A673 (cell line): ENCODE results near the gene SMARCA4. TPM values are rescaled to one million over a fixed set of nuclear protein-coding genes. Genes with fewer than 3 reads are reported as not detected.

Experiments
- BruUV-seq: library from RNA; stranded (reverse); fragments of 400-500 nt; replicated peaks from 2 replicates; lab custom pipeline; 2021; lab: Mats Ljungman, UMichigan
- CTCF ChIA-PET: fragments of 300-600 bp; sonication (Branson Sonifier 250); formaldehyde crosslinking; loops from one replicate; lab custom pipeline; 2022; ENCODE audit warnings: antibody characterized with exemption; lab: Charles Lee
- POLR2A ChIA-PET: fragments of 300-600 bp; sonication (Branson Sonifier 250); formaldehyde crosslinking; loops from one replicate; lab custom pipeline; 2022; ENCODE audit warnings: antibody characterized with exemption; ENCODE audit not compliant: low non-redundant PET; lab: Charles Lee
- DNase-seq: peaks from one replicate; pipeline ENCODE4 v3.0.0-alpha.2; 2015; ENCODE audit warnings: low spot score
- H3K27ac ChIP-seq: fragments of 200-600 bp; sonication (generic); 2 replicates; pipeline ENCODE4 v1.5.1; 2016; ENCODE audit warnings: mixed run types, low read depth, mild to moderate bottlenecking, mixed read lengths, antibody characterized with exemption, low read length; ENCODE audit not compliant: poor library complexity, severe bottlenecking
- H3K27me3 ChIP-seq: fragments of 200-600 bp; sonication (generic); replicated peaks from 2 replicates; pipeline ENCODE4 v1.6.1; 2017; ENCODE audit warnings: mixed run types, low read depth, mild to moderate bottlenecking, mixed read lengths, antibody characterized with exemption, low read length; ENCODE audit not compliant: insufficient read depth, poor library complexity
- H3K36me3 ChIP-seq: fragments of 200-600 bp; sonication (generic); 2 replicates; pipeline ENCODE4 v1.6.1; 2016; ENCODE audit warnings: mixed run types, mild to moderate bottlenecking, mixed read lengths, antibody characterized with exemption, low read length; ENCODE audit not compliant: insufficient read depth, poor library complexity, severe bottlenecking
- H3K4me1 ChIP-seq: fragments of 200-600 bp; sonication (generic); 2 replicates; pipeline ENCODE4 v1.6.1; 2017; ENCODE audit warnings: mixed run types, mild to moderate bottlenecking, mixed read lengths, antibody characterized with exemption, low read length; ENCODE audit not compliant: insufficient read depth, poor library complexity, severe bottlenecking
- H3K4me3 ChIP-seq: fragments of 200-600 bp; sonication (generic); 2 replicates; pipeline ENCODE4 v1.5.1; 2016; ENCODE audit warnings: low read depth, mixed run types, mild to moderate bottlenecking, mixed read lengths, low read length; ENCODE audit not compliant: poor library complexity, severe bottlenecking
- H3K9me3 ChIP-seq: fragments of 200-600 bp; sonication (generic); 2 replicates; pipeline ENCODE4 v1.6.1; 2016; ENCODE audit warnings: mixed run types, low read depth, mild to moderate bottlenecking, mixed read lengths, antibody characterized with exemption, low read length; ENCODE audit not compliant: poor library complexity, severe bottlenecking
- EZH2 ChIP-seq: fragments of 200-600 bp; sonication (generic); IDR thresholded peaks from 2 replicates; pipeline ENCODE4 v1.6.1; 2017; ENCODE audit warnings: borderline replicate concordance, low read depth, mild to moderate bottlenecking, mixed read lengths, antibody characterized with exemption, low read length; ENCODE audit not compliant: poor library complexity, severe bottlenecking
- intact Hi-C: fragments of 100-400 bp; cut with micrococcal nuclease; formaldehyde crosslinking; loops from one replicate; pipeline ENCODE4 v1.10.0; 2022; ENCODE audit not compliant: unreplicated experiment
- total RNA-seq: library from RNA; stranded (reverse); gene quantifications from 2 replicates; pipeline ENCODE4 v1.2.3, GENCODE V29; 2021
- TF ChIP-seq, protein P1 (sequence below): fragments of 300-800, 200-600 bp; sonication (generic); conservative IDR thresholded peaks from 2 replicates; pipeline ENCODE4 v1.5.1; 2017; ENCODE audit warnings: low read depth, mild to moderate bottlenecking, antibody characterized with exemption, low read length, moderate library complexity, mixed read lengths

SMARCA4 gene
- total RNA-seq, 1 experiment from 2014 or later: 307 TPM

DNA sequence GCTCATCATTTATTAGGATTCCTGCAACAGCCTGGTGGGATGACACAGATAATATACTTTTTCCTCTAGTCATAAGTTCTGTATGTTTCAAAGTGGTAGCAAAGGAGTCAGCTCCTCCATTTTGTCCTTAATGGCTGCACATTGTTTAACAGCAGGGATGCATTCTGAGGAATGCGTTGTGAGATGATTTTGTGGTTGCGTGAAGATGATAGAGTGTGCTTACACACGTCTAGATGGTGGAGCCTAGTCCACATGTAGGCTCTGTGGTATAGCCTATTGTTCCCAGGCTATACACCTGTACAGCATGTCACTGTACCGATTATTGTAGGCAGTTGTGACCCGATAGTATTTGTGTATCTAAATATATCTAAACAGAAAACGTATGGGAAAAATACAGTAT, 4.6 kb downstream of the SMARCA4 start:
- ChIA-PET CTCF (no interaction called here), POLR2A (no interaction called here)
- BruUV-seq: no TSS peak
- H3K4me1 ChIP-seq: peaks cover 3% of the 10 kb centered on the region
- no peak overlapping the region for H3K27ac ChIP-seq
- H3K9me3 ChIP-seq: no peaks in the 10 kb centered on the region
- H3K27me3 ChIP-seq: no peaks in the 10 kb centered on the region
- intact Hi-C loops: no loop called here
- no peak for DNase-seq
- no peak overlapping the region for H3K4me3 ChIP-seq
- H3K36me3 ChIP-seq: peaks cover 6% of the 10 kb centered on the region
- TF ChIP-seq, protein P1, sequence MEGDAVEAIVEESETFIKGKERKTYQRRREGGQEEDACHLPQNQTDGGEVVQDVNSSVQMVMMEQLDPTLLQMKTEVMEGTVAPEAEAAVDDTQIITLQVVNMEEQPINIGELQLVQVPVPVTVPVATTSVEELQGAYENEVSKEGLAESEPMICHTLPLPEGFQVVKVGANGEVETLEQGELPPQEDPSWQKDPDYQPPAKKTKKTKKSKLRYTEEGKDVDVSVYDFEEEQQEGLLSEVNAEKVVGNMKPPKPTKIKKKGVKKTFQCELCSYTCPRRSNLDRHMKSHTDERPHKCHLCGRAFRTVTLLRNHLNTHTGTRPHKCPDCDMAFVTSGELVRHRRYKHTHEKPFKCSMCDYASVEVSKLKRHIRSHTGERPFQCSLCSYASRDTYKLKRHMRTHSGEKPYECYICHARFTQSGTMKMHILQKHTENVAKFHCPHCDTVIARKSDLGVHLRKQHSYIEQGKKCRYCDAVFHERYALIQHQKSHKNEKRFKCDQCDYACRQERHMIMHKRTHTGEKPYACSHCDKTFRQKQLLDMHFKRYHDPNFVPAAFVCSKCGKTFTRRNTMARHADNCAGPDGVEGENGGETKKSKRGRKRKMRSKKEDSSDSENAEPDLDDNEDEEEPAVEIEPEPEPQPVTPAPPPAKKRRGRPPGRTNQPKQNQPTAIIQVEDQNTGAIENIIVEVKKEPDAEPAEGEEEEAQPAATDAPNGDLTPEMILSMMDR: no peak
- TF ChIP-seq EZH2: no peak

DNA sequence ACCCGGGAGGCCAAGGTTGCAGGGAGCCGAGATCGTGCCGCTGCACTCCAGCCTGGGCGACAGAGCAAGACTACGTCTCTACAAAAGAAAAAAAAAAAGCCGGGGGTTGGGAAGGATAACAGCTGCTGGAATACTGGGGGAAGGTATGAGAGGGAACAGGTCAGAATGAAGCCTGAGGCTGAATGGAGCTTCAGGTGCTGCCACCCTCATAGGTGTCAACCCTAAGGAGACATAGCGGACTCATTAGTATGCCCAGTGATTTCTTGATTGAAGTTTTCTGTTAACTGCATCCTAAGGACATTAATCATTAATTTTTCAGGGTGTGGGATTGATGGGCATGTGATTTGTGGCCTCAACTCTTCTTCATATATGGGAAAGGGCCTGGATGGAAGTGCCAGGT, 6.0 kb downstream of the SMARCA4 start:
- TF ChIP-seq, protein P1: no peak
- no peak for TF ChIP-seq EZH2
- peaks cover 6% of the 10 kb centered on the region for H3K36me3 ChIP-seq
- POLR2A ChIA-PET: no interaction called here
- CTCF ChIA-PET: no interaction called here
- BruUV-seq: no TSS peak
- no peaks in the 10 kb centered on the region for H3K27me3 ChIP-seq
- no peaks in the 10 kb centered on the region for H3K9me3 ChIP-seq
- H3K4me1 ChIP-seq: peaks cover 3% of the 10 kb centered on the region
- no peak overlapping the region for H3K4me3 ChIP-seq
- H3K27ac ChIP-seq: no peak overlapping the region
- no peak for DNase-seq
- intact Hi-C loops: no loop called here

DNA sequence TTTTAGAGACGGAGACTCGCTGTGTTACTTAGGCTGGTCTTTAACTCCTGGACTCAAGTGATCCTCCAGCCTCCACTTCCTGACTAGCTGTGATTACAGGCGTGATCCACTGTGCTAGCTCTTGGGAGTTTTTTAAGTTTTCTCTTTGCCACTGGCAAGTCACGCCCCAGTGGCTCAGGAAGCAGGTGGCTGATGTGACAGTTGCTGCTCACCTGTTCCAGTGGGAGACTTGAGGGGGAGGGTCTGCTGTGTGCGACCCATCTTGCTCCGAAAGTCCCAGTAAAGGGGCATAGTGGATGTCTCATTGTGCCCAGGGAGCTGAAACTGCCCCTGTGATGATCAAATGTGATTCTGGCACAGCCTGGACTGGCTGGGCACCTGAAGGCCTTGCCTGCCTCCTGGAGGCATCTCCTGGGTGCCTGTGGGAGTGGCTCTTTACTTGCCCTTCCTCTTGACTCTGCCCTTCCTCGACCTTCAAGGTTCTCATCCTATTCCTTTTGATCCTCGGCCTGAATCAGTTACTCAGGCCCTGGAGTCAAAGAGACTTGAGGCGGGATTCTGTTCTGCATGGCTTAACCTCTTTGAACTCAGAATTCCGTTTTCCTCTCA, 7.8 kb downstream of the SMARCA4 start:
- no peak overlapping the region for H3K4me3 ChIP-seq
- TF ChIP-seq, protein P1: no peak
- no peak for TF ChIP-seq EZH2
- H3K4me1 ChIP-seq: peaks cover 3% of the 10 kb centered on the region
- no peak for DNase-seq
- H3K36me3 ChIP-seq: peaks cover 6% of the 10 kb centered on the region
- no TSS peak for BruUV-seq
- POLR2A ChIA-PET: no interaction called here
- H3K27me3 ChIP-seq: no peaks in the 10 kb centered on the region
- no peak overlapping the region for H3K27ac ChIP-seq
- CTCF ChIA-PET: no interaction called here
- no peaks in the 10 kb centered on the region for H3K9me3 ChIP-seq
- intact Hi-C loops: no loop called here
